Coronary artery (tissue), 2 donors: Measurements from ENCODE around the gene MEN1.

ENCODE experiments used
- DNase-seq: peaks from one replicate; pipeline ENCODE4 v3.0.0-alpha.2; 2017; ENCODE audit warnings: low spot score
- H3K27ac ChIP-seq, 2 donors: fragments of 200-600 bp; sonication (generic); one replicate each; pipeline ENCODE4 v1.5.1; 2016 to 2019
- H3K4me3 ChIP-seq: fragments of 200-600 bp; sonication (generic); 2 replicates; pipeline ENCODE4 v1.5.1; 2016; ENCODE audit warnings: mild to moderate bottlenecking, moderate library complexity
- TF ChIP-seq, protein P1 (sequence below): fragments of 200-600 bp; sonication (generic); IDR thresholded peaks from one replicate; pipeline ENCODE4 v1.5.1; 2019; ENCODE audit warnings: antibody characterized with exemption

The MEN1 gene

DNA sequence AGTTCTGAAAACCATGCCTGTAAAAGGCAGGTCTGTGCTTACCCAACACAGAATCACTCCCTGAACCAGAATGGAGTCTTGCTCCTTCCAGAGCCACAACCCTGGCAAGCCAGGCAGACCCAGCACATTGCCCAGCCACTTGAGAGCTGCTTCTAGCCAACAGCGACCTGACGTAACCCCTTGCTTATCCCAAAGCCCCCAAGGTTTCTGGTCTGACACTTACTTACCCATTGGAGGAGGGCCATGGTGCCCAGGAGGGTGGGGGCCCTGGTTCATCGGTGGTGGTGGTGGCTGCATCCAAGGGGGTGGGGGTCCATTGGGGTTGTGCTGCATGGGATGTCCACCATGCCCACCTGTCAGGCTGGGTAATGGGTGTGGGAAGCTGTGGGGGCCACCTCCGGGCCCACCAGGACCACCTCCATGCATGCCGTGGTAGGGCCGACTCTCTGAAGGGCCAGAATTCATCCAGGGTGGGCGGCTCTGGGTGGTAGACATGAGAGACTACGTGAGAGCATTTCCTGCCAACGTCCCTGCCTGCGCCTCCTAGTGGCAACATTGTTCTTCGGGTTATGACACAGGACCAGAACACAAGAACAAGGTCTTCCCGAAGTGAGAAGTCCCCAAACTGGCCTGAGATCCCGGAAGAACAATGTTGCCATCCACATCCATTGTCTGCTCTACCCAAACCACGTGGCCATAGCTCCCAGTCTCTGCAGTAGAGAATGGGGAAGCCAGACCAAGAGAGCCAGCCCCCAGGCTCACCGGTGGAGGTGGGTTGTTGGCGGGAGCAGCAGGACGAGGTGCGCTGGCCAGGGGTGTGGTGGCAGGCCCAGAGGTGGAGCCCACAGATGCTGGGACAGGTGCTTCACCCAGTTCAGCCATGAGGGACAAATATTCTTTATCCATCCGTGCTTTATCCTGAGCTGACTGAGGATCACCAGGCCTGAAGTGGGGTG lies 42.7 kb downstream of the MEN1 start:
- TF ChIP-seq, protein P1, sequence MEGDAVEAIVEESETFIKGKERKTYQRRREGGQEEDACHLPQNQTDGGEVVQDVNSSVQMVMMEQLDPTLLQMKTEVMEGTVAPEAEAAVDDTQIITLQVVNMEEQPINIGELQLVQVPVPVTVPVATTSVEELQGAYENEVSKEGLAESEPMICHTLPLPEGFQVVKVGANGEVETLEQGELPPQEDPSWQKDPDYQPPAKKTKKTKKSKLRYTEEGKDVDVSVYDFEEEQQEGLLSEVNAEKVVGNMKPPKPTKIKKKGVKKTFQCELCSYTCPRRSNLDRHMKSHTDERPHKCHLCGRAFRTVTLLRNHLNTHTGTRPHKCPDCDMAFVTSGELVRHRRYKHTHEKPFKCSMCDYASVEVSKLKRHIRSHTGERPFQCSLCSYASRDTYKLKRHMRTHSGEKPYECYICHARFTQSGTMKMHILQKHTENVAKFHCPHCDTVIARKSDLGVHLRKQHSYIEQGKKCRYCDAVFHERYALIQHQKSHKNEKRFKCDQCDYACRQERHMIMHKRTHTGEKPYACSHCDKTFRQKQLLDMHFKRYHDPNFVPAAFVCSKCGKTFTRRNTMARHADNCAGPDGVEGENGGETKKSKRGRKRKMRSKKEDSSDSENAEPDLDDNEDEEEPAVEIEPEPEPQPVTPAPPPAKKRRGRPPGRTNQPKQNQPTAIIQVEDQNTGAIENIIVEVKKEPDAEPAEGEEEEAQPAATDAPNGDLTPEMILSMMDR: peak; percentile 75
- DNase-seq: peak; percentile 84
- no peak overlapping the region for H3K4me3 ChIP-seq
- peak overlapping the region; percentile 23 to 74 for H3K27ac ChIP-seq

DNA sequence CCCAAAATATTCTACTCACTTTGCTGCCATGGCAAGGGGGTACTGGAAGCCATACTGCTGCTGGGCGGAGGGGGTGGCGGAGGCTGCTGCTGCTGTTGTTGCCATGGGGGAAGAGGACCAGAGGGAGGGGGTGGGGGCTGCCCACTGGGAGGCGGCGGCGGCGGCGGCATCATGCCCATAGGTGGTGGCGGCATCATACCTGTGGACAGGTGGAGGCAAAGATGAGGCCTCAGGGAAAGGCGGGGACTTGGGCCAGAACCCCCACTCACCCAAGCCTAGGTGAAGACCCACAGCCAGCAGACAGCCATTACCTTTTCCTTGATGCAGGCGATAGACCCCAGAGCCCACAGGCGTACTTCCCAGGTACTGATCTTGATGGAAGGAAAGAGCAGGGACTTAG lies 43.5 kb downstream of the MEN1 start:
- peak overlapping the region; percentile 23 to 74 for H3K27ac ChIP-seq
- TF ChIP-seq, protein P1: no peak
- no peak for DNase-seq
- H3K4me3 ChIP-seq: no peak overlapping the region

DNA sequence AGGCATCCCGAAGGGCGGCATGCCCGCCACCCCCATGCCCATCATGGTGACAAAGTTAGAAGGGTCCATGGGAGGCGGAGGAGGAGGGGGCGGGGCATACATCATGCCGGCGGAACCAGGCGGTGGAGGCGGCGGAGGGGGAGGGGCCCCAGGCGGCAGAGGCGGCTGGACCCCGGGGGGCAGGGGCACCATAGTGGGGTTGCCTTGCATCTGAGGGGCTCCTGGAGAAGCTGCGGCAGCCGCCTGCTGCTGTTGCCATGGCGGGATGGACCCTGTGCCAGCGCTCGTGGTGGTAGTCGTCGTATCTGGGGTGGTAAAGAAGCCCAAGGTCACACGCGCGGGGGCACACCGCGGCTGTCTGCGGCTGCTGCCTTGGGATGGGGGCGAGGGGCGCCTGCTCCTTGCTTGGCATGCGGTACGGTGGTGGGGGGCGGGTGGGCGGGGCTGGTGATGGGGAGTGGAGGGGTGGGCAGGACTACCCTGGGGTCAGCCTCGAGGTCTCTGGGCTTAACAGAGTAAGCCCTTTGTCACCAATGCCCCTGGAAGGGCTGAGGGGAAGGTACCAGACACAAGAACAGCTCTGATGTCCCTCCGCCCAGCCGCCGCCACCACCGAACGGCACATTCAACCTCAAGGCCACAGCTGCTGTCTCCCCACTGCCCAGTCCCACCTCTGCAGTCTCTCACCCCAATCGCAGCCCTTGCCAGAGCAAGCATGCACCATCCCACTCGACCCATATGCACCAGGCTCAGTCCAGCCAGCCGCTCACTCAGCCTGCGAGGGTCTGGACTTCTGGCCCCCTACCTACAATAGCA lies 44.3 kb downstream of the MEN1 start:
- Histone ChIP-seq H3K4me3 (no peak overlapping the region), H3K27ac (peak overlapping the region in 1 of 2 donors; percentile 74)
- no peak for DNase-seq
- TF ChIP-seq, protein P1: no peak

DNA sequence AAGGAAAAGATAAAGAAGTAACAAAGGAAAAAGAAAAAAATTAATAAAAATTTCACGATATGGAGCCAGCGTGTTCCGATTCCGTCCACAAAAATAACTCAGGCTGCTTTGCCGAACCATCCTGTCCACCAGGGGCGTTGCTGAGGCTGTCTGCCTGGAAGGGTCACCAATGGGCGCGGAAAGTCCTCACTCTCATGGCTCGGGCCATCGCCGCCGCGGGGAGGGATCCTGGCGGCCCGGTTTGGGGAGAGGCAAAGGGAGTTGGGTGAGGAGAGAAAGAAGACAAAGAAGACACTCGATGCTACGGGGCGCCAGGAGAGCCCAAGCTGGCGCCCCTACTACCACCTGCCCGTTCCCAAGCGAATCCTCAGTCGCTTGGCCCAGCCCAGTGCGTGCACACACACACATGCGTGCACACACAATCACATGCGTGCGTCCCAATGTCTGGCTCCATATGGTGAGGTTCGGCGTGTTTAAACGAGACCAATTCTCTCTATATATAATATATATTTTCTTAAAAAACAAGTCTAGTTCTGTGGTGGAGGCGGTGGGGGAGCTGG lies 45.0 kb downstream of the MEN1 start:
- no peak for DNase-seq
- Histone ChIP-seq H3K27ac (no peak overlapping the region), H3K4me3 (no peak overlapping the region)
- TF ChIP-seq, protein P1: no peak

- Histone ChIP-seq H3K4me3 (no peak overlapping the region), H3K27ac (no peak overlapping the region)
- TF ChIP-seq, protein P1: no peak
- DNase-seq: no peak
These were observed 45.6 kb downstream of the MEN1 start for GRCh38 chr11:64764753-64765152.

GRCh38 chr11:64764040-64764611 lies 46.2 kb downstream of the MEN1 start:
- Histone ChIP-seq H3K27ac (peak overlapping the region; percentile 3 to 79), H3K4me3 (no peak overlapping the region)
- no peak for DNase-seq
- TF ChIP-seq, protein P1: no peak
